A172 (cell line): ENCODE measurements around the gene TMOD3. TPM values are rescaled to one million over a fixed set of nuclear protein-coding genes. Genes with fewer than 3 reads are reported as not detected.
A peak's percentile ranks its signal among the peaks of the same experiment; 100 is the strongest.

ENCODE experiments used
- DNase-seq: peaks from one replicate; pipeline ENCODE4 v3.0.0-alpha.2; 2015; ENCODE audit warnings: low spot score
- total RNA-seq: library from RNA; depleted of rRNA; stranded (reverse); fragments of >200 nt; shearing (Covaris generic); gene quantifications from 2 replicates; pipeline ENCODE4 v1.2.3, GENCODE V29; 2014; rRNA removed

TMOD3 gene
- total RNA-seq, 1 experiment from 2014 or later = 54.7 TPM

GRCh38 chr15:51907136-51907862, 77.8 kb downstream of the TMOD3 start:
- peak; percentile 81 for DNase-seq

GRCh38 chr15:51908316-51908715, 78.9 kb downstream of the TMOD3 start:
- DNase-seq = no peak

GRCh38 chr15:51909584-51909983, 80.1 kb downstream of the TMOD3 start:
- no peak for DNase-seq

- no peak for DNase-seq
Measured at GRCh38 chr15:51912528-51912927, 83.1 kb downstream of the TMOD3 start.

GRCh38 chr15:51917493-51917892, 88.0 kb downstream of the TMOD3 start:
- DNase-seq = peak; percentile 53

GRCh38 chr15:51924156-51925068, 95.0 kb downstream of the TMOD3 start:
- no peak for DNase-seq

- DNase-seq = no peak
Measured at GRCh38 chr15:51926809-51927208, 97.4 kb downstream of the TMOD3 start.

GRCh38 chr15:51931016-51931415, 101.6 kb downstream of the TMOD3 start:
- no peak for DNase-seq

- DNase-seq = no peak
Measured at GRCh38 chr15:51931638-51932037, 102.2 kb downstream of the TMOD3 start.

- DNase-seq = no peak
Measured at GRCh38 chr15:51932161-51932560, 102.7 kb downstream of the TMOD3 start.

GRCh38 chr15:51935466-51936104, 106.1 kb downstream of the TMOD3 start:
- no peak for DNase-seq

GRCh38 chr15:51936105-51936478, 106.6 kb downstream of the TMOD3 start:
- DNase-seq = no peak

GRCh38 chr15:51938286-51938685, 108.8 kb downstream of the TMOD3 start:
- DNase-seq = no peak

- no peak for DNase-seq
Measured at GRCh38 chr15:51939216-51939615, 109.8 kb downstream of the TMOD3 start.

- DNase-seq = no peak
Measured at GRCh38 chr15:51947124-51947523, 117.7 kb downstream of the TMOD3 start.

- DNase-seq = no peak
Measured at GRCh38 chr15:51952805-51953204, 123.4 kb downstream of the TMOD3 start.

- DNase-seq = no peak
Measured at GRCh38 chr15:51955504-51955903, 126.1 kb downstream of the TMOD3 start.

Other genes starting within 250 kb of the TMOD3 start
- gene DMXL2, start 206.9 kb upstream of the TMOD3 start, total RNA-seq = 19.7 and 23.4 TPM in 2 replicates
- not detected in 2 replicates for gene SCG3, start 148.2 kb upstream of the TMOD3 start, total RNA-seq
- gene LYSMD2, start 92.0 kb upstream of the TMOD3 start, total RNA-seq = 25.9 and 27.3 TPM in 2 replicates
- gene TMOD2, start 78.1 kb upstream of the TMOD3 start, total RNA-seq = 7.0 and 7.9 TPM in 2 replicates
- gene LEO1, start 142.1 kb downstream of the TMOD3 start, total RNA-seq = 36.7 and 48.4 TPM in 2 replicates
- gene MAPK6, start 189.6 kb downstream of the TMOD3 start, total RNA-seq = 72.6 and 92.1 TPM in 2 replicates